GM23338 (cell line): ENCODE measurements around the gene AGR3. TPM values are rescaled to one million over a fixed set of nuclear protein-coding genes. Genes with fewer than 3 reads are reported as not detected.

Experiments used
- ATAC-seq: fragments of 200-7000 bp; cut with Tn5 transposase; 3 replicates; pipeline ENCODE4 v1.9.1; 2020
- DNase-seq: peaks from one replicate; pipeline ENCODE4 v3.0.0-alpha.2; 2015; ENCODE audit warnings: low spot score
- H2AFZ ChIP-seq: fragments of 200-600 bp; sonication (generic); 2 replicates; pipeline ENCODE4 v1.8.0; 2016; ENCODE audit warnings: antibody characterized with exemption, mild to moderate bottlenecking, moderate library complexity
- H3F3A ChIP-seq: fragments of 200-600 bp; sonication (generic); replicated peaks from 2 replicates; pipeline ENCODE4 v1.8.0; 2017; ENCODE audit warnings: antibody characterized with exemption, mixed run types, low read depth
- H3K27ac ChIP-seq: fragments of 200-600 bp; sonication (generic); 2 replicates; pipeline ENCODE4 v1.6.1; 2016; ENCODE audit warnings: low read depth
- H3K27me3 ChIP-seq: fragments of 200-600 bp; sonication (generic); 2 replicates; pipeline ENCODE4 v1.8.0; 2016; ENCODE audit warnings: mild to moderate bottlenecking, mixed run types, moderate library complexity; ENCODE audit not compliant: insufficient read depth
- H3K36me3 ChIP-seq: fragments of 200-600 bp; sonication (generic); 2 replicates; pipeline ENCODE4 v1.8.0; 2016; ENCODE audit warnings: mild to moderate bottlenecking; ENCODE audit not compliant: insufficient read depth
- H3K4me1 ChIP-seq: fragments of 200-600 bp; sonication (generic); 2 replicates; pipeline ENCODE4 v1.8.0; 2016; ENCODE audit warnings: mild to moderate bottlenecking, moderate library complexity; ENCODE audit not compliant: insufficient read depth
- H3K4me2 ChIP-seq: fragments of 200-600 bp; sonication (generic); 2 replicates; pipeline ENCODE4 v1.7.1; 2017; ENCODE audit warnings: mixed run types
- H3K4me3 ChIP-seq: fragments of 200-600 bp; sonication (generic); 2 replicates; pipeline ENCODE4 v1.6.1; 2016; ENCODE audit warnings: mixed run types
- H3K79me2 ChIP-seq: fragments of 200-600 bp; sonication (generic); replicated peaks from 2 replicates; pipeline ENCODE4 v1.8.0; 2017; ENCODE audit warnings: mild to moderate bottlenecking; ENCODE audit not compliant: insufficient read depth
- H3K9me2 ChIP-seq: fragments of 200-600 bp; sonication (generic); 2 replicates; pipeline ENCODE4 v1.8.0; 2017; ENCODE audit not compliant: insufficient read depth
- H4K20me1 ChIP-seq: fragments of 200-600 bp; sonication (generic); replicated peaks from 2 replicates; pipeline ENCODE4 v1.8.0; 2017; ENCODE audit warnings: mild to moderate bottlenecking; ENCODE audit not compliant: insufficient read depth
- H3K27ac Mint-ChIP-seq: 2 replicates; pipeline ENCODE4 v1.8.0; 2020; ENCODE audit warnings: inconsistent platforms, mild to moderate bottlenecking, moderate library complexity, mixed read lengths
- H3K27me3 Mint-ChIP-seq: 3 replicates; pipeline ENCODE4 v1.8.0; 2022; ENCODE audit warnings: low read depth, mild to moderate bottlenecking, moderate library complexity, mixed read lengths, inconsistent platforms; ENCODE audit not compliant: insufficient read depth, poor library complexity
- H3K36me3 Mint-ChIP-seq: 3 replicates; pipeline ENCODE4 v1.8.0; 2021; ENCODE audit warnings: low read depth, mild to moderate bottlenecking, inconsistent platforms, moderate library complexity, mixed read lengths
- H3K4me1 Mint-ChIP-seq: 3 replicates; pipeline ENCODE4 v1.8.0; 2020; ENCODE audit warnings: mild to moderate bottlenecking, inconsistent platforms, mixed read lengths
- H3K4me3 Mint-ChIP-seq: 3 replicates; pipeline ENCODE4 v1.8.0; 2021; ENCODE audit warnings: moderate library complexity, mild to moderate bottlenecking, inconsistent platforms, mixed read lengths
- H3K9me3 Mint-ChIP-seq: 3 replicates; pipeline ENCODE4 v1.8.0; 2020; ENCODE audit warnings: moderate library complexity, mild to moderate bottlenecking, inconsistent platforms, mixed read lengths
- CREB1 ChIP-seq: fragments of 250-450 bp; sonication (Bioruptor Pico); IDR thresholded peaks from 2 replicates; pipeline ENCODE4 v1.5.0; 2020; ENCODE audit warnings: low read depth, mild to moderate bottlenecking, moderate library complexity
- EZH2 ChIP-seq: fragments of 200-600 bp; sonication (generic); IDR thresholded peaks from one replicate; pipeline ENCODE4 v1.8.0; 2017; ENCODE audit warnings: antibody characterized with exemption, mild to moderate bottlenecking, low read depth; ENCODE audit not compliant: unreplicated experiment
- EZH2phosphoT487 ChIP-seq: fragments of 200-600 bp; sonication (generic); IDR thresholded peaks from one replicate; pipeline ENCODE4 v1.8.1; 2018; ENCODE audit warnings: antibody characterized with exemption; ENCODE audit not compliant: unreplicated experiment
- JUNB ChIP-seq: IDR thresholded peaks from one replicate; pipeline ENCODE4 v1.6.1; 2016; ENCODE audit warnings: antibody characterized with exemption; ENCODE audit not compliant: unreplicated experiment
- NANOG ChIP-seq: IDR thresholded peaks from 2 replicates; pipeline ENCODE4 v1.6.1; 2016; ENCODE audit warnings: antibody characterized with exemption, borderline replicate concordance
- POLR2AphosphoS5 ChIP-seq: IDR thresholded peaks from 2 replicates; pipeline ENCODE4 v1.6.1; 2016; ENCODE audit warnings: antibody characterized with exemption, low read depth
- STAT1 ChIP-seq: IDR thresholded peaks from one replicate; pipeline ENCODE4 v1.6.1; 2016; ENCODE audit warnings: antibody characterized with exemption; ENCODE audit not compliant: unreplicated experiment
- ZNF114 ChIP-seq: fragments of 250-450 bp; sonication (Bioruptor Pico); IDR thresholded peaks from 2 replicates; pipeline ENCODE4 v1.5.0; 2020; ENCODE audit warnings: mild to moderate bottlenecking, moderate library complexity
- ZNF331 ChIP-seq: fragments of 250-450 bp; sonication (Bioruptor Pico); IDR thresholded peaks from 2 replicates; pipeline ENCODE4 v1.5.0; 2020; ENCODE audit warnings: low read depth, mild to moderate bottlenecking, moderate library complexity
- polyA plus RNA-seq: library from polyadenylated mRNA; unstranded; fragments of >200 nt; fragmentation: Nextera tagmentation; extraction: Ambion mirVana; gene quantifications from 2 replicates; pipeline ENCODE4 v1.2.1, GENCODE V29; 2016
- total RNA-seq: library from RNA; depleted of rRNA; stranded (reverse); fragments of >200 nt; shearing (Covaris generic); gene quantifications from 2 replicates; pipeline ENCODE4 v1.2.3, GENCODE V29; 2014
- TF ChIP-seq, protein P1 (sequence below): fragments of 250-450 bp; sonication (Bioruptor Pico); IDR thresholded peaks from 2 replicates; pipeline ENCODE4 v1.5.0; 2020; ENCODE audit warnings: mild to moderate bottlenecking, moderate library complexity
- TF ChIP-seq, protein P2 (sequence below), 2 experiments: fragments of 200-600 bp in 1 of 2; sonication (generic) in 1 of 2; conservative IDR thresholded peaks; 2 replicates each; pipeline versions ENCODE4 v1.5.1 to v1.6.1; 2016 to 2017; ENCODE audit warnings: antibody characterized with exemption in 2 of 2, low read depth in 2 of 2, mild to moderate bottlenecking in 2 of 2, moderate library complexity in 1 of 2
- TF ChIP-seq, protein P3 (sequence below): IDR thresholded peaks from one replicate; pipeline ENCODE4 v1.6.1; 2018; ENCODE audit warnings: antibody characterized with exemption; ENCODE audit not compliant: unreplicated experiment
- TF ChIP-seq, protein P4 (sequence below): IDR thresholded peaks from 2 replicates; pipeline ENCODE4 v1.6.1; 2016; ENCODE audit warnings: antibody characterized with exemption

Gene AGR3
- total and polyA plus RNA-seq, 2 experiments from 2014 or later = not detected

DNA sequence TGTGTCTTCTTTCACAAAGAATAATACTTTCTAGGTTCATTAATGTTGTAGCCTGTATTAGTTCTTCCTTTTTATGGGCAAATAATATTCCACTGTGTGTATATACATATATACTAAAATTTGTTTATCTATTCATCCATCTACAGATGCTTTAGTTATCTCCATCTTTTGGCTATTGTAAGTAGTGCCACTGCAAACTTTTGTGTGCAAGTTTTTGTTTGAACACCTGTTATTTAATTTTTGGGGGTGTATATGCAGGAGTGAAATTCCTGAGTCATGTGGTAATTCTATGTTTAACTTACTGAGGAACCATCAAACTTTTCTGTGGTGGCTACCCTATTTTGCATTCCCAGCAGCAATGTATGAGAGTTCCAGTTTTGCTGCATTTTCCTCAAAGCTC, 37.7 kb upstream of the AGR3 start:
- ATAC-seq (no peak), DNase-seq (no peak)
- Histone ChIP-seq H3K4me2 (no peak overlapping the region), H3F3A (no peaks in the 10 kb centered on the region), H3K9me2 (no peaks in the 10 kb centered on the region), H3K79me2 (no peaks in the 10 kb centered on the region), H3K4me1 (peaks cover 8% of the 10 kb centered on the region; the same call in 1 of the 2 replicates), H3K36me3 (no peaks in the 10 kb centered on the region), H2AFZ (no peak overlapping the region), H4K20me1 (no peaks in the 10 kb centered on the region), H3K27ac (no peak overlapping the region), H3K27me3 (no peaks in the 10 kb centered on the region), H3K4me3 (no peak overlapping the region)
- Mint-ChIP-seq H3K4me1 (peaks cover 27% of the 10 kb centered on the region), H3K27me3 (peaks cover 4% of the 10 kb centered on the region), H3K27ac (no peak overlapping the region), H3K9me3 (no peaks in the 10 kb centered on the region), H3K4me3 (no peak overlapping the region), H3K36me3 (no peaks in the 10 kb centered on the region)
- TF ChIP-seq ZNF331 (CRISPR knock-in tag) (no peak), STAT1 (no peak), JUNB (no peak), ZNF114 (no peak), POLR2AphosphoS5 (no peak), CREB1 (CRISPR knock-in tag) (no peak), EZH2 (no peak), EZH2phosphoT487 (no peak), NANOG (no peak)
- TF ChIP-seq, protein P1, sequence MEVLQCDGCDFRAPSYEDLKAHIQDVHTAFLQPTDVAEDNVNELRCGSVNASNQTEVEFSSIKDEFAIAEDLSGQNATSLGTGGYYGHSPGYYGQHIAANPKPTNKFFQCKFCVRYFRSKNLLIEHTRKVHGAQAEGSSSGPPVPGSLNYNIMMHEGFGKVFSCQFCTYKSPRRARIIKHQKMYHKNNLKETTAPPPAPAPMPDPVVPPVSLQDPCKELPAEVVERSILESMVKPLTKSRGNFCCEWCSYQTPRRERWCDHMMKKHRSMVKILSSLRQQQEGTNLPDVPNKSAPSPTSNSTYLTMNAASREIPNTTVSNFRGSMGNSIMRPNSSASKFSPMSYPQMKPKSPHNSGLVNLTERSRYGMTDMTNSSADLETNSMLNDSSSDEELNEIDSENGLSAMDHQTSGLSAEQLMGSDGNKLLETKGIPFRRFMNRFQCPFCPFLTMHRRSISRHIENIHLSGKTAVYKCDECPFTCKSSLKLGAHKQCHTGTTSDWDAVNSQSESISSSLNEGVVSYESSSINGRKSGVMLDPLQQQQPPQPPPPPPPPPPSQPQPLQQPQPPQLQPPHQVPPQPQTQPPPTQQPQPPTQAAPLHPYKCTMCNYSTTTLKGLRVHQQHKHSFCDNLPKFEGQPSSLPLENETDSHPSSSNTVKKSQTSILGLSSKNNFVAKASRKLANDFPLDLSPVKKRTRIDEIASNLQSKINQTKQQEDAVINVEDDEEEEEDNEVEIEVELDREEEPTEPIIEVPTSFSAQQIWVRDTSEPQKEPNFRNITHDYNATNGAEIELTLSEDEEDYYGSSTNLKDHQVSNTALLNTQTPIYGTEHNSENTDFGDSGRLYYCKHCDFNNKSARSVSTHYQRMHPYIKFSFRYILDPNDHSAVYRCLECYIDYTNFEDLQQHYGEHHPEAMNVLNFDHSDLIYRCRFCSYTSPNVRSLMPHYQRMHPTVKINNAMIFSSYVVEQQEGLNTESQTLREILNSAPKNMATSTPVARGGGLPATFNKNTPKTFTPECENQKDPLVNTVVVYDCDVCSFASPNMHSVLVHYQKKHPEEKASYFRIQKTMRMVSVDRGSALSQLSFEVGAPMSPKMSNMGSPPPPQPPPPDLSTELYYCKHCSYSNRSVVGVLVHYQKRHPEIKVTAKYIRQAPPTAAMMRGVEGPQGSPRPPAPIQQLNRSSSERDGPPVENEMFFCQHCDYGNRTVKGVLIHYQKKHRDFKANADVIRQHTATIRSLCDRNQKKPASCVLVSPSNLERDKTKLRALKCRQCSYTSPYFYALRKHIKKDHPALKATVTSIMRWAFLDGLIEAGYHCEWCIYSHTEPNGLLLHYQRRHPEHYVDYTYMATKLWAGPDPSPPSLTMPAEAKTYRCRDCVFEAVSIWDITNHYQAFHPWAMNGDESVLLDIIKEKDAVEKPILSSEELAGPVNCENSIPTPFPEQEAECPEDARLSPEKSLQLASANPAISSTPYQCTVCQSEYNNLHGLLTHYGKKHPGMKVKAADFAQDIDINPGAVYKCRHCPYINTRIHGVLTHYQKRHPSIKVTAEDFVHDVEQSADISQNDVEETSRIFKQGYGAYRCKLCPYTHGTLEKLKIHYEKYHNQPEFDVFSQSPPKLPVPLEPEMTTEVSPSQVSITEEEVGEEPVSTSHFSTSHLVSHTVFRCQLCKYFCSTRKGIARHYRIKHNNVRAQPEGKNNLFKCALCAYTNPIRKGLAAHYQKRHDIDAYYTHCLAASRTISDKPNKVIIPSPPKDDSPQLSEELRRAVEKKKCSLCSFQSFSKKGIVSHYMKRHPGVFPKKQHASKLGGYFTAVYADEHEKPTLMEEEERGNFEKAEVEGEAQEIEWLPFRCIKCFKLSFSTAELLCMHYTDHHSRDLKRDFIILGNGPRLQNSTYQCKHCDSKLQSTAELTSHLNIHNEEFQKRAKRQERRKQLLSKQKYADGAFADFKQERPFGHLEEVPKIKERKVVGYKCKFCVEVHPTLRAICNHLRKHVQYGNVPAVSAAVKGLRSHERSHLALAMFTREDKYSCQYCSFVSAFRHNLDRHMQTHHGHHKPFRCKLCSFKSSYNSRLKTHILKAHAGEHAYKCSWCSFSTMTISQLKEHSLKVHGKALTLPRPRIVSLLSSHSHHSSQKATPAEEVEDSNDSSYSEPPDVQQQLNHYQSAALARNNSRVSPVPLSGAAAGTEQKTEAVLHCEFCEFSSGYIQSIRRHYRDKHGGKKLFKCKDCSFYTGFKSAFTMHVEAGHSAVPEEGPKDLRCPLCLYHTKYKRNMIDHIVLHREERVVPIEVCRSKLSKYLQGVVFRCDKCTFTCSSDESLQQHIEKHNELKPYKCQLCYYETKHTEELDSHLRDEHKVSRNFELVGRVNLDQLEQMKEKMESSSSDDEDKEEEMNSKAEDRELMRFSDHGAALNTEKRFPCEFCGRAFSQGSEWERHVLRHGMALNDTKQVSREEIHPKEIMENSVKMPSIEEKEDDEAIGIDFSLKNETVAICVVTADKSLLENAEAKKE (CRISPR knock-in tag) = no peak
- TF ChIP-seq, protein P2, sequence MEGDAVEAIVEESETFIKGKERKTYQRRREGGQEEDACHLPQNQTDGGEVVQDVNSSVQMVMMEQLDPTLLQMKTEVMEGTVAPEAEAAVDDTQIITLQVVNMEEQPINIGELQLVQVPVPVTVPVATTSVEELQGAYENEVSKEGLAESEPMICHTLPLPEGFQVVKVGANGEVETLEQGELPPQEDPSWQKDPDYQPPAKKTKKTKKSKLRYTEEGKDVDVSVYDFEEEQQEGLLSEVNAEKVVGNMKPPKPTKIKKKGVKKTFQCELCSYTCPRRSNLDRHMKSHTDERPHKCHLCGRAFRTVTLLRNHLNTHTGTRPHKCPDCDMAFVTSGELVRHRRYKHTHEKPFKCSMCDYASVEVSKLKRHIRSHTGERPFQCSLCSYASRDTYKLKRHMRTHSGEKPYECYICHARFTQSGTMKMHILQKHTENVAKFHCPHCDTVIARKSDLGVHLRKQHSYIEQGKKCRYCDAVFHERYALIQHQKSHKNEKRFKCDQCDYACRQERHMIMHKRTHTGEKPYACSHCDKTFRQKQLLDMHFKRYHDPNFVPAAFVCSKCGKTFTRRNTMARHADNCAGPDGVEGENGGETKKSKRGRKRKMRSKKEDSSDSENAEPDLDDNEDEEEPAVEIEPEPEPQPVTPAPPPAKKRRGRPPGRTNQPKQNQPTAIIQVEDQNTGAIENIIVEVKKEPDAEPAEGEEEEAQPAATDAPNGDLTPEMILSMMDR (conservative IDR thresholded peaks at IDR 0.05; ENCODE audit: low read depth in 2 of 2) = no peak
- TF ChIP-seq, protein P3, sequence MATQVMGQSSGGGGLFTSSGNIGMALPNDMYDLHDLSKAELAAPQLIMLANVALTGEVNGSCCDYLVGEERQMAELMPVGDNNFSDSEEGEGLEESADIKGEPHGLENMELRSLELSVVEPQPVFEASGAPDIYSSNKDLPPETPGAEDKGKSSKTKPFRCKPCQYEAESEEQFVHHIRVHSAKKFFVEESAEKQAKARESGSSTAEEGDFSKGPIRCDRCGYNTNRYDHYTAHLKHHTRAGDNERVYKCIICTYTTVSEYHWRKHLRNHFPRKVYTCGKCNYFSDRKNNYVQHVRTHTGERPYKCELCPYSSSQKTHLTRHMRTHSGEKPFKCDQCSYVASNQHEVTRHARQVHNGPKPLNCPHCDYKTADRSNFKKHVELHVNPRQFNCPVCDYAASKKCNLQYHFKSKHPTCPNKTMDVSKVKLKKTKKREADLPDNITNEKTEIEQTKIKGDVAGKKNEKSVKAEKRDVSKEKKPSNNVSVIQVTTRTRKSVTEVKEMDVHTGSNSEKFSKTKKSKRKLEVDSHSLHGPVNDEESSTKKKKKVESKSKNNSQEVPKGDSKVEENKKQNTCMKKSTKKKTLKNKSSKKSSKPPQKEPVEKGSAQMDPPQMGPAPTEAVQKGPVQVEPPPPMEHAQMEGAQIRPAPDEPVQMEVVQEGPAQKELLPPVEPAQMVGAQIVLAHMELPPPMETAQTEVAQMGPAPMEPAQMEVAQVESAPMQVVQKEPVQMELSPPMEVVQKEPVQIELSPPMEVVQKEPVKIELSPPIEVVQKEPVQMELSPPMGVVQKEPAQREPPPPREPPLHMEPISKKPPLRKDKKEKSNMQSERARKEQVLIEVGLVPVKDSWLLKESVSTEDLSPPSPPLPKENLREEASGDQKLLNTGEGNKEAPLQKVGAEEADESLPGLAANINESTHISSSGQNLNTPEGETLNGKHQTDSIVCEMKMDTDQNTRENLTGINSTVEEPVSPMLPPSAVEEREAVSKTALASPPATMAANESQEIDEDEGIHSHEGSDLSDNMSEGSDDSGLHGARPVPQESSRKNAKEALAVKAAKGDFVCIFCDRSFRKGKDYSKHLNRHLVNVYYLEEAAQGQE = no peak
- TF ChIP-seq, protein P4, sequence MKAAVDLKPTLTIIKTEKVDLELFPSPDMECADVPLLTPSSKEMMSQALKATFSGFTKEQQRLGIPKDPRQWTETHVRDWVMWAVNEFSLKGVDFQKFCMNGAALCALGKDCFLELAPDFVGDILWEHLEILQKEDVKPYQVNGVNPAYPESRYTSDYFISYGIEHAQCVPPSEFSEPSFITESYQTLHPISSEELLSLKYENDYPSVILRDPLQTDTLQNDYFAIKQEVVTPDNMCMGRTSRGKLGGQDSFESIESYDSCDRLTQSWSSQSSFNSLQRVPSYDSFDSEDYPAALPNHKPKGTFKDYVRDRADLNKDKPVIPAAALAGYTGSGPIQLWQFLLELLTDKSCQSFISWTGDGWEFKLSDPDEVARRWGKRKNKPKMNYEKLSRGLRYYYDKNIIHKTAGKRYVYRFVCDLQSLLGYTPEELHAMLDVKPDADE = no peak
